Body of pancreas (tissue), 4 donors: ENCODE results near the gene KRT84. TPM values are rescaled to one million over a fixed set of nuclear protein-coding genes. Genes with fewer than 3 reads are reported as not detected.

Experiments used
- ATAC-seq: fragments of 150-250 bp; one replicate; pipeline ENCODE4 v1.9.1; 2016
- DNase-seq, 4 donors: peaks; one replicate each; pipeline ENCODE4 v3.0.0-alpha.2; 2019
- H3K27ac ChIP-seq, 4 donors: fragments of 200-600 bp; sonication (generic); 1 replicate in 3 of 4; 2 replicates in 1 of 4; pipeline versions ENCODE4 v1.5.1 to v1.6.1; 2016 to 2019; ENCODE audit warnings: mild to moderate bottlenecking in 1 of 4, mixed read lengths in 1 of 4, moderate library complexity in 1 of 4
- H3K27me3 ChIP-seq, 2 donors: fragments of 200-600 bp; sonication (generic); one replicate each; pipeline ENCODE4 v1.6.0; 2016; ENCODE audit warnings: mild to moderate bottlenecking in 1 of 2
- H3K36me3 ChIP-seq, 2 donors: fragments of 200-600 bp; sonication (generic); replicated peaks in 1 of 2; 2 replicates each; pipeline ENCODE4 v1.5.1; 2016; ENCODE audit warnings: low read depth in 2 of 2; ENCODE audit not compliant: insufficient read depth in 1 of 2
- H3K4me1 ChIP-seq: fragments of 200-600 bp; sonication (generic); one replicate; pipeline ENCODE4 v1.6.0; 2016
- H3K4me3 ChIP-seq, 2 donors: fragments of 200-600 bp; sonication (generic); 1 replicate in 1 of 2; 2 replicates in 1 of 2; pipeline ENCODE4 v1.5.1; 2016 to 2019
- H3K9me3 ChIP-seq, 3 donors: fragments of 200-600 bp; sonication (generic); 1 replicate in 2 of 3; 2 replicates in 1 of 3; pipeline ENCODE4 v1.5.1; 2016
- CTCF ChIP-seq, 7 experiments: fragments of 450-650 bp in 4 of 7; fragments of 200-600 bp in 3 of 7; sonication (generic) in 3 of 7; IDR thresholded peaks; one replicate each; pipeline ENCODE4 v1.5.1; 2016 to 2019; ENCODE audit warnings: antibody characterized with exemption in 7 of 7
- POLR2A ChIP-seq, 3 donors: fragments of 450-650 bp; IDR thresholded peaks; one replicate each; pipeline ENCODE4 v1.6.1; 2016; ENCODE audit warnings: antibody characterized with exemption in 3 of 3, mild to moderate bottlenecking in 2 of 3
- WGBS, 2 donors: methylation state at CpG; one replicate each; pipeline ENCODE4 v1.1.5; 2017; 5-methylcytosine and 5-hydroxymethylcytosine counted together
- intact Hi-C: fragments of 100-400 bp; cut with DNase I; formaldehyde crosslinking; loops from one replicate; pipeline ENCODE4 v1.15.1; 2023
- total RNA-seq, 2 donors: library from RNA; depleted of rRNA; stranded (reverse); fragments of >200 nt; gene quantifications; one replicate each; pipeline ENCODE4 v1.1.0, GENCODE V29; 2016

KRT84 gene
- total RNA-seq, 2 donors from 2014 or later = not detected

DNA sequence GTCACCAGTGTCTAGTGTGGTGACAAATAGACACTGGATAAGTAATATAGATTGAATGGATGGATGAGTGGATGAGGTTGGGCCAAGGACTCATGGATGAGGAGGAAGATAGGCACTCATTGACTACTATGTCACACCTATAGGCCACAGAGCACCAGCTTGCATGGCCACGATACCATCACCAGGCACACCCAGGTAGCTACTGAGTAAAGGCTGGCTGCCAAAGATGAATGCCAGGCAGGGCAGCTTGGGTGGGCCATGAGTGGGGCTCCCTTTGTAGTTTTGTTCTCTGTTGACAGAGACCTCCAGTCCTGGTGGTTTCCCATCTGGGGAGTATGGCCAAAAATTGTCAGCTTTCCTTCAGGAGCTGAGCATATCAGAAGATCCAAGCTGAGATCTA is 53.1 kb downstream of the KRT84 start:
- TF ChIP-seq CTCF (IDR thresholded peaks at IDR 0.05) (no peak), POLR2A (IDR thresholded peaks at IDR 0.05) (no peak)
- DNase-seq = no peak
- no peak overlapping the region for H3K27ac ChIP-seq
- no peaks in the 10 kb centered on the region for H3K9me3 ChIP-seq
- 100% methylated on average over 1 of the region's 1 CpG for WGBS, 2 donors
- ATAC-seq = no peak
- no peak overlapping the region for H3K4me3 ChIP-seq
- intact Hi-C loops = no loop called here
- H3K27me3 ChIP-seq = no peaks in the 10 kb centered on the region
- H3K4me1 ChIP-seq = peaks cover 10% of the 10 kb centered on the region
- no peaks in the 10 kb centered on the region for H3K36me3 ChIP-seq

GRCh38 chr12:52331833-52332232 is 53.6 kb downstream of the KRT84 start:
- Histone ChIP-seq H3K36me3 (no peaks in the 10 kb centered on the region), H3K9me3 (no peaks in the 10 kb centered on the region), H3K4me1 (peaks cover 10% of the 10 kb centered on the region), H3K4me3 (no peak overlapping the region), H3K27ac (no peak overlapping the region), H3K27me3 (no peaks in the 10 kb centered on the region)
- TF ChIP-seq POLR2A (IDR thresholded peaks at IDR 0.05) (no peak), CTCF (IDR thresholded peaks at IDR 0.05) (no peak)
- intact Hi-C loops = no loop called here
- DNase-seq = no peak
- 79 to 84% methylated on average over 3 of the region's 3 CpGs for WGBS, 2 donors
- no peak for ATAC-seq

- ATAC-seq (no peak), DNase-seq (no peak)
- TF ChIP-seq CTCF (IDR thresholded peaks at IDR 0.05) (no peak), POLR2A (IDR thresholded peaks at IDR 0.05) (no peak)
- Histone ChIP-seq H3K27me3 (no peaks in the 10 kb centered on the region), H3K4me1 (peaks cover 10% of the 10 kb centered on the region), H3K4me3 (no peak overlapping the region), H3K9me3 (no peaks in the 10 kb centered on the region), H3K36me3 (no peaks in the 10 kb centered on the region), H3K27ac (no peak overlapping the region)
- 85% methylated on average over 1 of the region's 1 CpG; no CpG with 5 or more reads in 1 of the 2 donors for WGBS, 2 donors
- intact Hi-C loops = no loop called here
Measured at GRCh38 chr12:52331039-52331438, 54.4 kb downstream of the KRT84 start.

DNA sequence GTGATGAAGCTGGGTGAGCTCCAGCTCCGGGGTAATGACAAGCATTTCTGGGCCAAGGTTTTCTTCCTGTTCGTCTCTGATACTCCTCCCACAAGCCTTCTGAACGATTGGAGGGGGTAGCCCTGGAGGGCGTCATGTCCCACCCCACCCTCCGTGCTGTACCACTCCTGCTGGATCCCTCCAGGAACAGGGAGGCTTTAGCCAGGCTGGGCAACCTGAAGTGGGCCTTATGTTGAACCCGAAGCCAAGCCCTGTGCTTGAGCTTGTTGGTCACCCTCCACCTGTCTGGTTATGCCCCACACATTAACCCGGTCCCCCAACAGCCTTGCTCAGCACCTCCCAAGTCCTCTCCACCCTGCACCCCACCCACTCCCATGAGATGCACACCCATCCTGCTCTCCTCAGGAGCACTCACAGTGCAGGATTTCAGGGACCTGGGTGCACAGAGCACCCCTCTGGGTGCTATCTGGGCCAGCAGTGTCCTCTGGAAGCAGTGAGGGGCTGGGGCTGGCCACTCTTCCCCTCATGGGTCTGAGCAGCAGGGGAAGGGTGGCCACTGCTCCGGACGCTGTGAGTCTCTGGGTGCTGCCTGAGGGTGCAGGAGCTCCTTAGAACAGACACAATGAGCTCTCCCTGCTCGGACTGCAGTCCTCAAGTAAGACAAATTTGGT is 57.5 kb downstream of the KRT84 start:
- ATAC-seq = no peak
- H3K27ac ChIP-seq = no peak overlapping the region
- DNase-seq = no peak
- no peaks in the 10 kb centered on the region for H3K27me3 ChIP-seq
- peaks cover 5% of the 10 kb centered on the region for H3K4me1 ChIP-seq
- WGBS, 2 donors = 46 to 55% methylated on average over 10 of the region's 10 CpGs
- intact Hi-C loops = no loop called here
- no peaks in the 10 kb centered on the region for H3K9me3 ChIP-seq
- TF ChIP-seq POLR2A (IDR thresholded peaks at IDR 0.05) (no peak), CTCF (IDR thresholded peaks at IDR 0.05) (no peak)
- H3K4me3 ChIP-seq = no peak overlapping the region
- no peaks in the 10 kb centered on the region for H3K36me3 ChIP-seq

Other genes with a start within 250 kb of the KRT84 start
- 10 to 100 TPM; 10.2 to 11.9 TPM for gene KRT80, start 193.6 kb downstream of the KRT84 start, total RNA-seq
- 100 to 1,000 TPM in 1 of 2 donors, 10 to 100 TPM in 1; 69.2 to 196 TPM for gene KRT7, start 152.4 kb downstream of the KRT84 start, total RNA-seq
- 1 to 10 TPM; 1.8 to 8.6 TPM for gene KRT86, start 111.0 kb downstream of the KRT84 start, total RNA-seq
- not detected for gene KRT81, start 94.1 kb downstream of the KRT84 start, total RNA-seq
- gene KRT83, start 64.3 kb downstream of the KRT84 start, total RNA-seq = not detected
- gene KRT85, start 18.2 kb downstream of the KRT84 start, total RNA-seq = not detected
- not detected for gene KRT82, start 20.7 kb upstream of the KRT84 start, total RNA-seq
- not detected for gene KRT75, start 48.7 kb upstream of the KRT84 start, total RNA-seq
- gene KRT6B, start 66.5 kb upstream of the KRT84 start, total RNA-seq = not detected
- gene KRT6C, start 88.2 kb upstream of the KRT84 start, total RNA-seq = not detected
- not detected for gene KRT6A, start 107.6 kb upstream of the KRT84 start, total RNA-seq
- 1 to 10 TPM in 1 of 2 donors, under 1 TPM in 1; 0.52 to 2.0 TPM for gene KRT5, start 134.7 kb upstream of the KRT84 start, total RNA-seq
- not detected for gene KRT71, start 167.5 kb upstream of the KRT84 start, total RNA-seq
- gene KRT74, start 188.2 kb upstream of the KRT84 start, total RNA-seq = not detected
- not detected for gene KRT72, start 215.8 kb upstream of the KRT84 start, total RNA-seq
- gene KRT73, start 232.9 kb upstream of the KRT84 start, total RNA-seq = 1 to 10 TPM in 1 of 2 donors, not detected in 1; 1.3 TPM